Endothelial cell (in vitro differentiated cells): ENCODE results near the gene ROPN1L. TPM values are rescaled to one million over a fixed set of nuclear protein-coding genes. Genes with fewer than 3 reads are reported as not detected.

Experiments
- DNase-seq: peaks from one replicate; pipeline ENCODE4 v3.0.0; 2021; ENCODE audit warnings: low spot score
- H3K27ac Mint-ChIP-seq: one replicate; pipeline ENCODE4 v1.8.0; 2021; ENCODE audit warnings: mixed read lengths, inconsistent platforms; ENCODE audit not compliant: unreplicated experiment
- H3K27me3 Mint-ChIP-seq: one replicate; pipeline ENCODE4 v1.8.0; 2021; ENCODE audit warnings: mild to moderate bottlenecking, moderate library complexity, mixed read lengths, inconsistent platforms; ENCODE audit not compliant: unreplicated experiment
- H3K36me3 Mint-ChIP-seq: one replicate; pipeline ENCODE4 v1.8.0; 2021; ENCODE audit warnings: mild to moderate bottlenecking, low read depth, mixed read lengths, inconsistent platforms; ENCODE audit not compliant: unreplicated experiment
- H3K4me1 Mint-ChIP-seq: one replicate; pipeline ENCODE4 v1.8.0; 2021; ENCODE audit warnings: mild to moderate bottlenecking, mixed read lengths, inconsistent platforms; ENCODE audit not compliant: unreplicated experiment
- H3K4me3 Mint-ChIP-seq: one replicate; pipeline ENCODE4 v1.8.0; 2021; ENCODE audit warnings: mild to moderate bottlenecking, mixed read lengths, inconsistent platforms; ENCODE audit not compliant: unreplicated experiment
- H3K9me3 Mint-ChIP-seq: one replicate; pipeline ENCODE4 v1.8.0; 2021; ENCODE audit warnings: mixed read lengths, inconsistent platforms; ENCODE audit not compliant: unreplicated experiment
- CTCF ChIP-seq: fragments of 200-600 bp; sonication (generic); IDR thresholded peaks from one replicate; pipeline ENCODE4 v1.5.0; 2021; ENCODE audit warnings: antibody characterized with exemption; ENCODE audit not compliant: unreplicated experiment
- total RNA-seq: library from RNA; stranded (reverse); fragmentation: NEBNext Ultra II Directional; extraction: Animal tissue kit (Norgen Biotek cat#: 25700); gene quantifications from one replicate; pipeline ENCODE4 v1.2.1, GENCODE V29; 2021; ENCODE audit not compliant: unreplicated experiment

ROPN1L gene
- total RNA-seq, 1 donor from 2014 or later, result 4.0 TPM

DNA sequence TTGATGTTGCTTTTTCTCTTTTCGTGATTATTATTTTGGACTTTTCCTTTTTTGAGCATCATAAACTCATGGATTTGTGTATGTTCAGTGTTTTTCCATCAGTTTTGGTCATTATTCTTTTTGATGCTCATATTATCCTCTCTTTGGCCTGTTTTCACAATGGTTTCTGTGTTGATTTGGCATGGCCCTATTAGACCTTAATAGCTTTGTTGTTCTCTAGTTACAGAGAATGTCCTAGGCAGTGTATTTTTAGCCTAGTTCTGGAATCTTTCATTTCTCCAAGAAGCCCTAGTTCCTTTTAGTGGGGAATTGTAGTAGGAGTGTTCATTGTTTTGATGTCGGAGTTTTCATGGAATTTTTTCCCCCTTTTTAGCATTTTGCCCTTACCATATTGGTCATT lies 41.3 kb upstream of the ROPN1L start:
- no peaks in the 10 kb centered on the region for H3K4me1 Mint-ChIP-seq
- DNase-seq, result no peak
- H3K9me3 Mint-ChIP-seq, result no peaks in the 10 kb centered on the region
- TF ChIP-seq CTCF, result no peak
- H3K36me3 Mint-ChIP-seq, result peaks cover 15% of the 10 kb centered on the region
- no peak overlapping the region for H3K27ac Mint-ChIP-seq
- H3K27me3 Mint-ChIP-seq, result peaks cover 1% of the 10 kb centered on the region
- no peak overlapping the region for H3K4me3 Mint-ChIP-seq

DNA sequence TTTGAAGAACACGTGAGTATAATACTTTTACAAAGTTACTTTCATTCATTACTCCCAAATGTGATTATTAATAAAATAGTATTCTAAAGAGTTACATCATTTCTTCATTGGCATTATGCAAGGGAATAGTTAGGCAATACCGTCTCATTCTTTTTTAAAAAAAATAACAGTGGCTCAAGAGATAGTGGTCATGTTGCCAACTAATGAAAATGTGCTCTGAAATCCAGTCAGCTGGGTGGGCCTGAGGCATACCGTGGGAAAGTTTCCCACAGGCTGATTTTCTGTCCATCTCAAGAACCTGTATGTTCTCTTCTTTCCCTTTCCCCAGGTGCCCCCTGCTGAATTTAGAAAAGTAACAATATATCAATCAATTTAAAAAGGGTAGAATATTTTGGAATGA lies 40.8 kb upstream of the ROPN1L start:
- no peak for TF ChIP-seq CTCF
- H3K9me3 Mint-ChIP-seq, result no peaks in the 10 kb centered on the region
- no peak for DNase-seq
- peaks cover 1% of the 10 kb centered on the region for H3K27me3 Mint-ChIP-seq
- peaks cover 19% of the 10 kb centered on the region for H3K36me3 Mint-ChIP-seq
- H3K4me1 Mint-ChIP-seq, result no peaks in the 10 kb centered on the region
- H3K4me3 Mint-ChIP-seq, result no peak overlapping the region
- no peak overlapping the region for H3K27ac Mint-ChIP-seq

DNA sequence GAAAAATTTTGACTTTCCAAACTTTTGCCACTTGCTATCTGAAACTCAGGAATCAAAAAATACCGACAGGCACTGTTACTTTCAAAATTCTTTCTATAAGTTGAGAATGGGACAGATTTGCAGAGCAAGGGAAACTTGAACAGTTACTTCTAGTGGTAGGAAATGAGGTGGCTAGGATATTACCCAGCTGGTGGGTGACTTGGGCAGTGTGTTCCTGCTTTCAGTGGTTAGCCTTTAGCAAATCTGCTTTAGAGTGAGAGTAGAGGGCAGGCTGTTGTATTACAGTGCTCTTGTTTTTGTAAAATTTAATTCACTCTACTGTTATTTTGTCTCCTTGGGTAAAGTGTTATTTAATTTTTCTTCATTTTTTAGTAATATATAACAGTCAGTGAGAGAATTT lies 40.2 kb upstream of the ROPN1L start:
- no peak for DNase-seq
- H3K4me3 Mint-ChIP-seq, result no peak overlapping the region
- no peak overlapping the region for H3K27ac Mint-ChIP-seq
- peaks cover 20% of the 10 kb centered on the region for H3K36me3 Mint-ChIP-seq
- TF ChIP-seq CTCF, result no peak
- H3K9me3 Mint-ChIP-seq, result no peaks in the 10 kb centered on the region
- no peaks in the 10 kb centered on the region for H3K4me1 Mint-ChIP-seq
- peaks cover under 1% of the 10 kb centered on the region for H3K27me3 Mint-ChIP-seq

- H3K27me3 Mint-ChIP-seq, result no peaks in the 10 kb centered on the region
- no peak for DNase-seq
- peaks cover 32% of the 10 kb centered on the region for H3K36me3 Mint-ChIP-seq
- H3K4me3 Mint-ChIP-seq, result no peak overlapping the region
- H3K9me3 Mint-ChIP-seq, result no peaks in the 10 kb centered on the region
- TF ChIP-seq CTCF, result no peak
- H3K27ac Mint-ChIP-seq, result no peak overlapping the region
- H3K4me1 Mint-ChIP-seq, result no peaks in the 10 kb centered on the region
These were observed 37.9 kb upstream of the ROPN1L start for GRCh38 chr5:10403829-10404228.

DNA sequence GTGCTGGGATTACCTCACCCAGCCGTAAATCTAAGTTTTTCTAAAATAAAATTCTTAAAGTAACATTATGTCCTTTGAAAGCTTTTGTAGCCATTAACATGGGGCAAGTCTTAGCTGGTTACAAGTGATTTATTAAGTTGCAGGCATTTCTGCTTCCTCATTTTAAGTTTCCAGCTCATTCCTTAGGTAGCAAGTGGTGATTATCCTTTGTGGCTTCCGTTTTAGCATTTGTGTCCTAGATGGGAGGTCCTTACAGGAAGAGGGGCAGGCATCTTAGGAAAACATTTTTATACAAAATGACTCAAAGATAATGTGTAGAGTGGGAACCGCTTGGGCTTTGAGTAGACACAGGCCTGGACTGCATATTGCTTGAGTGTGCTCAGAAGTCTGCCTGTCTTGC lies 35.0 kb upstream of the ROPN1L start:
- Mint-ChIP-seq H3K36me3 (peaks cover 45% of the 10 kb centered on the region), H3K4me3 (no peak overlapping the region), H3K9me3 (no peaks in the 10 kb centered on the region), H3K27me3 (peaks cover 2% of the 10 kb centered on the region), H3K4me1 (peaks cover 8% of the 10 kb centered on the region), H3K27ac (peak overlapping the region; percentile 36)
- no peak for DNase-seq
- no peak for TF ChIP-seq CTCF
